ENCODE data around the gene NEU2.

The NEU2 gene

GRCh38 chr2:233032551-233033320 lies at the start of gene NEU2:
NEU2 (plus strand) TSS chr2:233032672; CDS start chr2:233032672, 0 bp downstream.
- DNase-seq: no peak

GRCh38 chr2:232982926-232983668 lies 49.4 kb upstream of the NEU2 start:
- no peak for DNase-seq

DNA sequence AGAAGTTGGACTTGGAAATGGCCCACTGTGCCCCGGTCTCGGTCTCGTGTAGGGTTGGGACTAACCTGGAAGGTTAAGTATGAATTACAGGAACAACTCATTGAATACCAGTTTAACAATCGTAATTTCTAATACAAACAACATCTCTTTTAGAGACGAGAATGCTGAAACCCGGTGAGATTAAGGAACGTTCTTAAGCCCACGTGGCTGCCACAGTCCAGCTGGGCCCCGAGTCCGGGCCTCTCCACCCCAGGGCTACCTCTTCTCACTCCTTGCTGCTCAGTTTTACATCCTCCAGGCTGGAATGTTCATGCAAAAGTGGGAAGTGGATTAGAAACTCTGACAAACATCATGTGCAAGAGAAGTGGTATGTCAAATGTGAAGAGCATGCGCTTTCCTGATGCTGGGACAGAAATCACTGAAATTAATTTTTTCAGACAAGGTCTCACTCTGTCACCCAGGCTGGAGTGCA lies 48.8 kb upstream of the NEU2 start:
- DNase-seq: no peak

GRCh38 chr2:232984451-232985207 lies 47.8 kb upstream of the NEU2 start:
- DNase-seq: no peak

- no peak for DNase-seq
Observed at GRCh38 chr2:232986155-232986554, 46.3 kb upstream of the NEU2 start.

GRCh38 chr2:232993231-232993821 lies 39.1 kb upstream of the NEU2 start:
- DNase-seq: no peak

DNA sequence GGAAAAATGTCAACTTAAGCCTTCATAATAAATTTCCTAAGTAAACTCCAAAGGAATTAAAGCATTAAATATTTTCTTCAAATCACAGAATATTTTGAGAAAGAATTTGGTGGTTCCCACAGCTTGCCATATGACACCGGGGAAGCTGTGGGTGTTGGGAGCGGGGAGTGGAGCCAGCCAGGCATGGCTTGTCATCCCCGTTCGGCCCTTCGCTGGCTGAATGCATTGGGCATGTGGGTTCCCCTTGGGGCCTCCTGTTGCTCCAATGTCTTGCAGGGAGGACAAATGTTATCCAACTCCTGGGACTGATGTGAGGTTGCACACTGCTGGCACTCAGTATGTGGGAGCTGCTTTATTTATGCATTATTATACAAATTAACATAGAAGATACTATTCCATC lies 38.0 kb upstream of the NEU2 start:
- DNase-seq: no peak

DNA sequence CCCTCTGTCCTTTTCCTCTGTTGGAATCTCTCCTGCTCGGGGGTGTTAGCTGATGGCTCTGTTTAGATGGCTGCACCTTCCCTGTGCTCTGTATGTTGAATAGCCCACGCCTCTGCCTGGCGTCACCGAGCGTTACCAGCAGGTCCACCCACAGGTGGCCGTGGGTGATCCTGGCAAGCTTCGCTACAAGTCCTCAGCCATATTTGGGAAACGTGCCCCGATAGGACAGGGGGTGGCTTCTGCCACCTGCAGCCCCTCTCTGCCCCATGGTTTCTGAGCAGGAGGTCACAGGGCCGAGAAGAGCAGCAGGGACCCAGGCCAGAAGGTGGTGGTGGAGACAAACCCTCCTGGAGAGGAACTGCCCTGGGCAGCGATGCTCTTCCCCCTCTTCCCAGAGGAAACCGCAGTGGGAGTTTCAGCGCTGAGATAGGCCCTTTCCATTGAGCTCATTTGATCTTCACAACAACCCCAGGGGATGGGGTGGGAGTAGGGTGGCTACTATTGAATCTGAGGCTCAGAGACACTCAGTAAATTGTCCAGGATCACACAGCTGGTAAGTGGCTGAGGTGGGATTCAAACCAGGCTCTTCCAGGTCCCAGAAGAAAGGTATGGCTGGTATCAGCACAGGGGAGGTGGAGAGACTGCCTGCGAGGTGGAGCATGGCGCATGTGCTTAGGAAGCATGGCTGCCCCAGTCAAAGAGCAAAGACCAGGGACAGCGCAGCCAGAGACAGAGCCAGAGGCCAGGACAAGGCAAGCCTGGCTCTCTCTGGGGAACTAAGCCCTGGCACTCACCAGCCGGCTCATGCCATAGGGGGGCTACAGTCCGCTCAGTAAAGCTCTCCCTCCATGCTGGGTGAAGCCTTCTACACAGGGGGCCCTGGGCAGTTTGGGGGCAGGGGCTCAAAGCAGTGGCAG lies 34.5 kb upstream of the NEU2 start:
- DNase-seq: no peak

- DNase-seq: no peak
Observed at GRCh38 chr2:232998666-232998985, 33.8 kb upstream of the NEU2 start.

- no peak for DNase-seq
Observed at GRCh38 chr2:232999354-232999753, 33.1 kb upstream of the NEU2 start.

- no peak for DNase-seq
Observed at GRCh38 chr2:233000886-233001750, 31.4 kb upstream of the NEU2 start.

- DNase-seq: no peak
Observed at GRCh38 chr2:233002829-233003657, 29.4 kb upstream of the NEU2 start.

- no peak for DNase-seq
Observed at GRCh38 chr2:233003658-233004555, 28.6 kb upstream of the NEU2 start.

DNA sequence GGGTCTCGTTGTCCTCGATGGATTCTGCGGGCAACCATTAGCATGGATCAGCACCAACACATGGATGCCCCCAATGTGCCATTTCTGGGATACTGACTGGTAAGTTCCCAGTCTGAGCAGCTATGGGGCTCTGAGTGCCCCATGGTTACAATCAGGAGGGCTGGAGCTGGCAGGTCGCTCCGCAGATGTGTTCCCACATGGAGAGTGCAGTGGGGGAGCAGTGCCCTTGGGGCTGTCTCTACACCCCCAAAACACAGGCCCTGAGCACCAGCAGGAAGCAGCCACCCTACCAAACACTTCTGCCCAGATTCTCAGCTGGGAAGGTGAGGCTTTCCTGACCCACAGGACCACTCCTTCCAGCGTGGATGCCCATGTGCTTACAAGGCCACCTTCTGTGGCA lies 27.4 kb upstream of the NEU2 start:
- DNase-seq: no peak

- DNase-seq: no peak
Observed at GRCh38 chr2:233006648-233007047, 25.8 kb upstream of the NEU2 start.

DNA sequence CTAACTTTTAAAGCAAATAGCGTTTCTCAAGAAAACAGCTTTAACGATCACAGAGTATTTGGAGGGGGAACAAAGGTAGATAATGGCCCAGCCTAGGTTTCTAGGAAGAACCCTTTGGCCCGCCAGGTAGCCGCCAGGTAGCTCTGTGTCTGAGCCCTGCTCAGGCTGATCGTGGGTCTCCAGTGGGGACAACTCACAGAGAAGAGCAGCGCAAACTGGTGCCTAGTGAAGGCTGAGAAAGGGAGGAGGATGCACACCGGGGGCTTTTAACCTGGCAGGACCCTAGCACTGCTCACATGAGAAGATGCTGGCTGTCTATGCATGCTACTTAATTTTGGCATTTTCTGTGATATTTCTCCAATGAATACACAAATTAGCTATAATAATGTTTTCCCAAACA lies 25.2 kb upstream of the NEU2 start:
- DNase-seq: no peak

- DNase-seq: no peak
Observed at GRCh38 chr2:233007739-233008138, 24.7 kb upstream of the NEU2 start.

GRCh38 chr2:233009661-233010060 lies 22.8 kb upstream of the NEU2 start:
- DNase-seq: no peak

All from kidney glomerular epithelial cell (primary cell).